HepG2 (cell line): ENCODE results near the gene GRM4.

ENCODE experiments used
- GTF2F1 ChIP-seq: fragments of 150-350 bp; IDR thresholded peaks from 2 replicates; pipeline ENCODE4 v1.6.1; 2014; ENCODE audit warnings: low read length
- HHEX ChIP-seq: IDR thresholded peaks from 2 replicates; pipeline ENCODE4 v1.6.1; 2016; ENCODE audit warnings: control low read depth
- HNRNPL ChIP-seq: fragments of 200-400 bp; formaldehyde crosslinking; IDR thresholded peaks from 2 replicates; pipeline ENCODE4 v1.6.1; 2017; ENCODE audit warnings: mild to moderate bottlenecking, low read depth, low read length
- ZNF282 ChIP-seq: fragments of 450-650 bp; IDR thresholded peaks from 2 replicates; pipeline ENCODE4 v1.6.1; 2018; ENCODE audit not compliant: partially characterized antibody
- ZNF432 ChIP-seq: sonication (generic); formaldehyde crosslinking; IDR thresholded peaks from 2 replicates; pipeline ENCODE4 v1.5.0; 2020; ENCODE audit warnings: missing genetic modification reagents, mild to moderate bottlenecking, borderline replicate concordance
- ZNF766 ChIP-seq: sonication (generic); formaldehyde crosslinking; IDR thresholded peaks from 2 replicates; pipeline ENCODE4 v1.5.0; 2020; ENCODE audit warnings: missing genetic modification reagents, borderline replicate concordance

DNA sequence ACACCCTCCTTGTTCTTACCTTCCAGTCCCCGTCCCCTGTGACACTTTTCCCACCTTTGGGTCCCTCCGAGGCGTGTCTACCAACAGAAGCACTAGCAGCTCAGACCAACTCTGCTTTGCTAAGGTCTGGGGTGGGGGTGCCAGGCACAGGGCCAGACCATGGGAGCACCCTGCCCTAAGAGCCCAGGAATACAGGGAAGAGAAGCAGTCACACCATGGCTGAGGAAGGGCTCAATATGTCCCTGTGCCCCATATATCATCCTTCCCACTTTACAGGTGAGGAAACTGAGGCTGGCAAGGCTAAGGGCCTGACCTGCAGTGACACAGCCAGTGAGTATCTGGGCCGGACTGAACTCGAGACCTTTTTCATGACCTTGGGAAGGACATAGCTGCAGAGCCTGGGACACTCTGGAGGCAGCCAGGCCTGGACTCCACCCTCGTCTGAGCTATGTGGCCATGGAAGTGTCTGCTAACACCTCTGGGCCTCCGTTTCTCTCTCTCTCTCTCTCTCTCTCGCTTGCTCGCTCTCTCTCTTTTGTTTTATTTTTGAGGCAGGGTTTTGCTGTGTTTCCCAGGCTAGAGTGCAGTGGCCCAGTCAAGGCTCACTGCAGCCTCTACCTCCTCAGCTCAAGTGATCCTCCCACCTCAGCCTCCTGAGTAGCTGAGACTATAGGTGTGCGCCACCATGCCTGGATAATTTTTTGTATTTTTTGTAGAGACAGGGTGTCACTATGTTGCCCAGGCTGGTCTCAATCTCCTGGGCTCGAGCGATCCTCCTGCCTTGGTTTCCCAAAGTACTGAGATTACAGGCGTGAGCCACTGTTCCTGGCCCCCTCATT lies 156.7 kb downstream of the GRM4 start:
- TF ChIP-seq GTF2F1 = no peak
- no peak for TF ChIP-seq ZNF766 (CRISPR knock-in tag)
- TF ChIP-seq ZNF432 (CRISPR knock-in tag) = no peak
- TF ChIP-seq HNRNPL = no peak
- no peak for TF ChIP-seq ZNF282
- no peak for TF ChIP-seq HHEX (CRISPR knock-in tag)
